T-helper 9 cell (primary cell): ENCODE results near the gene DLEC1.
A peak's percentile ranks its signal among the peaks of the same experiment; 100 is the strongest.
"Not testable (repeated sequence)": the region's sequence is repeated elsewhere in the genome, so short reads cannot be mapped to it uniquely, and the experiment has no call there.

Experiments used
- DNase-seq: peaks from one replicate; pipeline ENCODE4 v3.0.0-alpha.2; 2020

DLEC1 gene

DNA sequence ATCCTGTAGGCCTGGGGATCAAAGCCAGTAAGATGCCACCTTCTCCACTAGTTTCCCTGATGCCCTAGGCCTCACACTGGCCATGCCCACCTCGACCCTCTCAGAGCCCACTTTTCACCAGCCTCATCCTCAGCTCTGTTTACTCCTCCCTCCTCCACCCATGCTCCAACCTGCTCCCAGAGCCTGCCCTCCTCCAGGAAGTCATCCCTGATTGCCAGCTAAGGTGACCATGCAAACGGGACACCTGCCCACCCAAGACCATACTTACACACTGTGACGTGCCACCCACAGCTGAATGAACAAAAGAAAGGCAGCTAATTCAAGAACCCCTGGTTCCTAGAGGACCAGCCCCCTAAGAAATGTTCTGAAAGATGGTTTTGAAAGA is 18.7 kb upstream of the DLEC1 start:
- DNase-seq = no peak

DNA sequence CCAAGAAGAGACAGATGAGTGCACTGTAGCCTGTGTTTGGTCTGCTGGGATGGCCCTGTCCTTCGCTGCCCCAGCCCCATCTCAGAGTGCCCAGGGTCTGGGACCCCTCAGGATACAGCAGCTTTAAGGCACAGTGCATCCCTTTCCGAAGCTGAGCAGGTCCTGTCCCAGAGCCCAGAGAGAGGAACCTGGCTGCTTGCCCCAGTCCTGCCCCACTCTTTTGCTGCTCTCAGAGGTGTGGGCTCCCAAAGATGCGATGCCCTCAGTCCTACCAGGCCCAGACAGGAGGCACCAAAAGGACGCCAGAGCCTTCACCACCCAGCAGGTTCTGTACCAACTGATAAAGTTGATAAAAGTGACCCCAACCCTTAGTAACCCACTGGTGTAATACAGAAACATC is 17.8 kb upstream of the DLEC1 start:
- DNase-seq = no peak

DNA sequence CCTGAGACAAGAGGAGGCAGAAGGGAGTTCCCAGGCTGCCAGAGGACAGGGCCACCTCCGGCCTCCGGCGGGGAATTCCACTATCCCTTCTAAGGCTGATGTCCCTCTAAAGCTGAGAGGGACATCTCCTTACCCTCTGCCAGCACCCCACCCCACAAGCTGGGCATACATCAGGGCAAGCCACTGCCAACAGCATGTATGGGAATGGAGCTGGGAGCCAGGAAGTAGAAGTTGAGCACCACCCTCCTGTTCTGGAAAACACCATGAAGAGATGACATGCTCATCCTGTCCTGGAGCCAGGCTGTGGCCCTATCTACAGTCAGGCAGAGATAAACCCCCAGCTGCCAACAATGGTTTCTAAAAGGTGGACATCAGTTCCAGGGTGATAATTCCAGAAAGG is 16.7 kb upstream of the DLEC1 start:
- DNase-seq = no peak

DNA sequence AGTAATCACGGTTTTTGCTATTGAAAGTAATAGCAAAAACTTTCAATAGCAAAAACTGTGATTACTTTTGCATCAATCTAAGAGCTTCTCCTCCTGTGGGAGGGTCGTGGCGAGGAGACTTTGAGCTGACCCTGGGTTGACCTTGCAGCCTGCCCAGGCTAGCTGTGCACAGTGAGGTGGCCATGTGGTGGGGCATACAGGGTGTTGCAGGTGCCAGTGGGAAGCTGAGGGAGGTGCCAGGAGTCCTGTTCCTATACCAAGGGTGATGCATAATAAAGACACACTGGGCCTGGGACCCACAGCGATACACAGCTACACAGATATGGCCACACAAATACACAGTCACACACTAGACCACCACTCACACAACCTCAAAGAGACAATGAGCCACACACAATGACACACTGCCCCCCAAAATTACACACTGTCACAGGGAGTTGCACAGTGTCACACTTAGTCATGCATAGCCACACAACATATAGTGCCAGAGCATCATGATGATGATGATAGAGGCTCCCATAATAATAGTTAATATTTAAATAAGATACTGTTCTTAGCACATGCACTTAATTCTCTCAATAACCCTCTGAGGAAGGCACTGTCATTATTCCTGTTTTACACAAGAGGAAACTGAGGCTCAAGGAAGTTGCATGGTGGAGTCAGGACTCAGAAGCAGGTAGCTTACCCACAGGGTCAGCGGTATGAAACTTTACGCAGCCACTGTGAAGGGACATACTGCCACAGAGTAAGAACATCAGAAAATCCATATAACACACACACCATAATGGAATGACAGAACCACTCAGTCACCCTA is 15.9 kb upstream of the DLEC1 start:
- no peak for DNase-seq

DNA sequence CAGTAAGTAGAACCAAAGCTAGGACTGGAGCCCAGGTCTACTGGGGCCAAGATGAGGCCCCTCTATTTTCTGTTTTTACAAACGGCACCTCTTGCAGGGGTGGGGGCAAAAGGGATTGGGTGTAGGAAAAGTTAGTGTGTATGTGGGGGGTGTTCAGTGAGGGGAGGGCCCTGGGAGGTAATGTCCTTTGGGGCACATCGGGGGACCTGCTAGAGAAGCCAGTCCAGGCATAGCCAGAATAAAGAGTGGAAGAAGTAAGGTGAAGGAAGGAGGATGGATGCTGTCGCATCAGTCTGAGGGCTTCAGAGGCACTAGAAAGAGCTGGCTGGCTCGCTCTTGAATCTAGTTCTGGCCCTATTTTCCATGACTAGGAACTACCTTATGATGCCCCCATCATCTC is 12.2 kb upstream of the DLEC1 start:
- DNase-seq = no peak

DNA sequence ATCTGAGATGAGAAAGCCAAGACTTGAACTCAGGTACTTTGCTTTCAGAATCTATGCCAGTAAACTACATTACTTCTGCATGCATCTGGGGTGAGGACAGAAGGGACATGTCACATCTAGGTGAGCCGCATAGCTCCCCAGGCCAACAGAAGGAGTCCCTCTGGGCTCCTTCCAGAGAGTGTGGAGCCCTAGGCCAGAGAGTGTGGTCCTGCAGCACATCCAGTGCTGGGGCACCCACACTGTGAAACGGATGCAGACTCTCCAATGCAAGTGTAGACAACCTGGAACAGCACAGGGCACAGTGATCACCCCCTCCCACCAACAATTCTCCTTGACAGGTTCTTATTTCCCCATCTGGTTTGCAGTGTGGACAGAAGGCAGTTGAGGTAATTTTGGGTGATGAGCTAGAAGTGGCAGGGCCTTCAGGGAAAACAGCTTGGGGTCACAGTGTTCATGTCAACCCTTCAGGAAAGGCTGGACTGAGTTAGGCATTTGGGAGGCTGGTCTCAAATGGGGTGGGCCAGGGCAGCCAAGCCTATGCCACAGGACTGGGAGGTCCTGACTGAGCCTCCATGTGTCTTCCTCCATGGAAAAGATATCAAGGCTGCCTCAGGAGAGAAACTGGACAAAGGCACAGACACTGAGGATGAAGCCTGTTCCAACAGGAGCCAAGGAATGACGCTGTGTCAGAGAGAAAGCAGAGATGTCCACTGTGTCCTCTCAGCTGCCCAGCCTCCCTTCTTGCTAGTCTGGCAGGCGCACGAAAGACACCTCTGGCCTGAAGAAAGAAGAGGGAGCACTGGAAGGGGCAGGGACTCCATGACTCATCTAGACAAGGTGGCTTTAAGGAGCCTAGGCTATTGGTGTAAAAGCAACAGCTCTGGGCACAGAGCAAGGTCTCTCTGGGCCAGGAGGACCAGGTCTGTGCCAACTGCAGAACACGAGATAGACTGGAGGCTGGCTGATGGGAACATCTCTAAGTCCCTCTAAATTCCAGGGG is 11.2 kb upstream of the DLEC1 start:
- no peak for DNase-seq

DNA sequence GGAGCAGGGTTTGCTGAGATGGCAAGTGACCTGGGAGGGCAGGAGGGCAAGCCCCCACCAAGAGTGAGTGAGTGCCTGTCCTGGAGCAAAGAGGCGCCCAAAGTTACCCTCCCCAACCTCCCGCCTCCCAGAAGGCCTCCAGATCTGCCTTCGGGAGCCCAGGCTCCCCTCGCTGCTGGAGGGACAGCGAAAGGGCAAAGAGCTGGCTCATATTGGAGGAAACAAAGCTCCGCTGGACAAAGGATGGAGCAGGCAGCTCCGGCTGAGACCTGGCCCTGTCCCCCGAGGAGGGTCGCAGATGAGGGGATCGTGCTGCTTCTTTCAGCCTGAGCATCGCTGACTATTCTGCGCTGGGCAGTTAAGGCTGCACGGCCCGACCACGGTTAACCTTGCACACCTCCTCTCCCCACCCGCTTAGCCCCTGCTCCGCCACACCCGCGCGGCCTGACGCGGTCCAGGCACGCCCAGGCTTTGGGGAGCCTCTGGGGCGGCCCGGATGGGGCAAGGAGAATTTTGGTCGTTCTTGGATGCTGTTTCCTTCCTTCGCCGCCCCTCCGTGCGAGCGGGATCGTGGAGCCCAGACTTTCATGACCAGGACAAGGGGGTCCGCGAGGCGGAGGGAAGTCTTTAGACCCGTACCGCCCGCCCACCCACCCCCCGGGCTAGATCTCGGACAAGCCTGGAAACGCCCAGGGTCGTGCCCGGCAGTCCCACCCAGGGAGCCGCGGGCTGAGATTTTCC is 10.2 kb upstream of the DLEC1 start:
- DNase-seq = no peak

DNA sequence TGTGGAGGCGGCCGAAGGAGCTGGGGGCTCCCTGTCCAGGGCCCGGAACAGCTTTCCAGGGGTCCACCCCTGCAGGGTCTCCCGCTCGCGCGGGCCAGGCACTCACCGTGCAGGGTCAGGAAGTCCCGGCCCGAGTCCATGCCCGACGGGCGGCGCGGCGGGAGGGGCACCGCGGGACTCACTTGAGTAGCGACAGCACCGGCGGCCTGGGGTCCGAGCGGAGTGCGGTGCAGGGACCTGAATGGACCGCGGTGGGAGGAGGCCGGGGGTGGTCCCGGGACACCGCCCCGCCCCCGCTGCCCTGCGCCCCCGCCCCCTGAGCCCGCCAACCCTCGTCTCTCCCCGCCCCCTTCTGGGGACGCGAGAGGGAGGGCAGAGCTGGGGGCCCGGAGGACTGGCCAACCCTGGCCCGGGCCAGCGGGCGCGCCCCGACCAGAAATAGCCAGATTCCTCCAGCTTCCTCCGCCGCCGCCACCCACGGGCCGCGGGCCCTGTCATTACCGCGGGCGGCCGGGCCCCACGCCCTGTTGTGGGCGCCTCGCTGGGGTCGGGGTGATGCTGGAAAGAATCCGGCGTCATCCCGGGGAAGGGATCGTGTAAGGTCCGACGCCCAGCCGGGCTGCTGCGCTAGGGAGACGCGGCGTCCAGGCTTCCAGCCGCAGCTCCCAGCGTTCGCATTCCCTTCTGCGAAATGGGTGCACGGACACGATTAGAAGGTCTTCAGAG is 9.4 kb upstream of the DLEC1 start, which contains the start of gene PLCD1:
Gene PLCD1 (minus strand): TSS at position 243 of the 726 bp plus-strand sequence. CDS start 103 bp downstream, at position 140.
- peak; percentile 45 for DNase-seq

DNA sequence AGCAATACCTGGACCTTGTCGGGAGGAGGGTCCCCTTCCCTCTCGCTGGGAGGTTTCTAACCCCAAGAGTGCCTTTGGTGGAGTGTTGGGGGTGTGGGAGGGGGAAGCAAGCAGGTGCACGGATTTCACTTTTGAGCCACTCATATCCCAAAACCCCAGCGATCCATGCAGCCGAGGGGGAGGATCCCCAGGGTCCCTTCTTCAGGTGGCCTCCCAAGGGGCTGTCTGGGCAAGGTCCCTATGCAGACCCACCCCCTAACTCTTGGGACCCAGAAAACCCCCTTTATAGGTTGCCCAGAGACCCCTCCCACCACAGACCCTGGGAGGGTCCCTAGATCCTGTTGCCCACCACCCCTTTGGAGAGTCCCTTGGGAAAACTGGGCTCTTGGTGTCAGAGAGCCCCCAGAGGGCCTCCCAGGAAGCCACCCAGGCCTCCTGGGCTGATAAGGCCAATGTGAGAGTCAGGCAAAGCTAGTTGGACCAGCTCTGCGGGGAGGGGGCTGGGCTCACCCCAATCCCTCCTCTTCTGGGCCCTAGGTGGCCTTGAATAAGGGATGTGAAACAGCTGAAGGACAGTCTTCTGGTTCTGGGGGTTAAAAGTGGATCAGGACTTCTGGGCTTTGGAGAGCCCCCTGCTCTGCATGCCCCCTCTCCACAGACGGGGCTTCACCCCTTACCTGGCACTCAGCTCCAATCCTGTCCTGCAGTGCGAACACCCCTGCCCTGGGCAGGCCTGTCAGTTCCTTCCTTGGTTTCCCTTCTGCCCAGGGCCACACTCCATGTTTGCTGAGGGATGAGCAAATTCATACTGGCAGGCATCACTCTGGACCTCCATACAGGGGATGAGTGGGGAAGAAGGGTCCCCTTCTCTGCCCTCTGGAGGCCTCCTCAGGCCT is 8.6 kb upstream of the DLEC1 start:
- DNase-seq = no peak

DNA sequence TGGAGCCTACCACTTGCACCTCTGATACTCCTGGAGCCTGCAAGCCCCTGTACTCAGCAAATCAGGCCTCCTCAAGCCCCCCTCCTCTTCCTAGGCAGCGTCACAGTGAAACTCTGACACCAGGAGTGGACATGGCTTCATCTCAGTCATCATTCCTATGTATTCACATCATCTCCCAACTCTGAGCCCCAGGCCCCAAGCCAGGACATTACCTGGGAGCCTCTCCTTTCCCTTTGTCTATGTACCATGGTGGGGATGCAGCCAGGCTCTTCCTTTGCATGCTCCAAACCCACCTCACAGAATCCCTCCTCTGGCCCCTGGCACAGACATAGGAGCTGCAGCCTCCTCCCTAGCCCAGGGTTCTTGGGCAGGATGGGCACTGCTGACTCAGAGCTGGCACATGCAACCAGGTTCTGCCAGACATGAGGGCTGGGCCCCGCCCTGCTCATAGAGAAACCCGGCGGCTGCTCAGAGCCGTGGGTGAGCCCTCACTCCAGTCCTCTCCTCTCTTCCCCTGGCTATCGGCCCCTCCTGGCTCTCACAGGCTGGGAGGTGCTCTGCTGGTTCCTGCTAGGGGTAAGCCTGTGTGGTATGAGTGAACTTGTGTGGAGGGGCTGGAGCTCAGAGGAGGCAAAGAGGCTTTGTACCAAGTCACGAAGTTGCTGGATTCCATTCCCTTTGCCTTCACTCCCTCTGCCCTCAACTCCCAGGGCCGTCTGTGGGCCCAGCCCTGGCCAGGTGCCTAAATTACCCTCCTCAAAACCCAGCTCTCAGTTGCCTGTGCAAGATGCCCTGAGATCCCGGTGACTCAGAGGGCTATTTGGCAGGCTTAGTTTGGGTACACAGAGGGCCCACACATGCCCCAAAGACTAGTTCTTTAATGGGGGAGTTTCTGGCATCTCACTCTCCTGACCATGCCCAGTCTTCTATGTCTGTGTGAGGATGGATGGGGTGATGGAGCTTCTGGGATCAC is 7.7 kb upstream of the DLEC1 start:
- DNase-seq = peak; percentile 41

DNA sequence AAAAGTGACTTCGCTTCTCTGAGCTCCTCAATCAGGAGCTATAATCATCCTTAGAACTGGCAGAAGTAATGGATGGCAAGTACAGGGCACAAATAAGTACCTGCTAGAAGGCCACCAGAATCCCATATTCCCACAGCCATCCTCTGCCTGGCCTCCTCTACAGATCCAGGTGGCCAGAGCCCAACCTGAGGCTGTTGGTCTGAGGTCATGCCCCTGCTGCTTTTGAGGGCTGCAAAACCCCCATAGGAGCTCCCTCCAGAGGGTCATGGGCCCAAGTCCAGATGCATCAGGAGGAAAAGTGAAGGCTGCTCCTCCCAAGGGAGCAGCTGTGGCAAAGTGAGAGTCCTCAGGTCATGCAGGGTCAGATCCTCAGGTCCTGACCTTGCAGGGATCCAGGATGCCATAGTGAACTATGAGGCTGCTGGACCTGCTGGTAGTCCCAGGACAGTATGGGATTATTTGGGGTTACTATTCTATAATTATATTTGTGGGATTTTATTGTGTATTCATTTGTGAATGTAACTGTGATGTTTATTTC is 6.6 kb upstream of the DLEC1 start:
- no peak for DNase-seq

DNA sequence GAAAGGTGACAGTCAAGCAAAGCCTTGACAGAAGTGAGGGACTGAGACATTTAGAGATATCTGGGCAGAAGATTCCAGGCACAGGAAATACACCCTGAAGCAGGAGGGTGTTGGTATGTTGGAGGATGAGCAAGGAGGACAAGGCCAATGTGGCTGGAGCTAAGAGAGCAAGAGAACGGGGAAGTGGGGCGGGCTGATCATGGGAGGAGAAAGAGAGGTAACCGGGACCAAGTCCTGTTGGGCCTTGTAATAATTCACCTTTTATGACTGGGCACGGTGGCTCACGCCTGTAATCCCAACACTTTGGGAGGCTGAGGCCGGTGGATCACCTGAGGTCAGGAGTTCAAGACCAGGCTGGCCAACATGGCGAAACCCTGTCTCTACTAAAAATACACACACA is 5.4 kb upstream of the DLEC1 start:
- DNase-seq = not testable (repeated sequence)

DNA sequence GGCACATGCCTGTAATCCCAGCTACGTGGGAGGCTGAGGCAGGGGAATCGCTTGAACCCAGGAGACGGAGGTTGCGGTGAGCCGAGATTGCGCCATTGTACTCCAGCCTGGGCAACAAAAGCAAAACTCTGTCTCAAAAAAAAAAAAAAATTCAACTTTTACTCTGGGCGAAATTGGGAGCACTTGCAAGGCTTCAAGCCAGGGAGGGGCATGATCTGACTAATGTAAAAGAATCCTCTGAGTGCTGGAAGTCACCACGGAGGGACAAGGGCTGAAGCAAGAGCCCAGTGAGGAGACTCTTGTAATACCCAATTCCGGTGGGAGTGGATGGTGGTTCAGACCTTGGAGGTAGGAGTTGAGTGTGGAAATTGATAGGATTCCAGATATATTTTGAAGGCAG is 4.7 kb upstream of the DLEC1 start:
- not testable (repeated sequence) for DNase-seq

DNA sequence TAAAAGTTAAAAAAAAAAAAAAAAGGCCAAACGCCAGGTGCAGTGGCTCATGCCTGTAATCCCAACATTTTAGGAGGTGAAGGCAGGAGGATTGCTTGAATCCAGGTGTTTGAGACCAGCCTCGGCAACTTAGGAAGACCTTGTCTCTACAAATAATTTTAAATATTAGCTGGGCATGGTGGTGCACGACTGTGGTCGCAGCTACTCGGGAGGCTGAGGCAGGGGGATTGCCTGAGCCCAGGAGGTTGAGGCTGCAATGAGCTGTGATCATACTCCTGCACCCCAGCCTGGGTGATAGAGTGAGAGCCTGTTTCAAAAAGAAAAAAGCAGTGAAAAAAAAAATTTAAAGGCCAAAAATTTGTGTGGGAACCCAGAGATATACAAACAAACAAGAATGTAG is 2.7 kb upstream of the DLEC1 start:
- DNase-seq = no peak

DNA sequence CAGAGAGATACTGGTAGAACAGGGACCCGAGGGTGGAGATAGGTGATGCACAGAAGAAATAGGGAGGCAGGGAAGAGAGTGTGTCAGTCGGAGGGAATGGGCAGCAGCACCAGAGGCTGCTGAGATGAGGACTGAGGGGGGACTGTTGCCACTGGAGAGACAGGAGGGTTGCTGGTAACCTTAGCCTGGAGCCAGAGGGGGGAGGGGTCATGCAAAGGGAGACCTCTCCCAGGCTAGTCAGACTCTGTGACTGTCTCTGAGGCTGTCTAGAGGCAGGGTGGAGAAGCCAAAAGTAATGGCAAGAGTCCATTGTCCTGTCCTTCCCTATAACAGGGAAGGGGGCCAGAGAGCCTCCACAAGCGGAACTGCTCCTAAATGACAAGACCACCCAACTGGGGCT is 2.1 kb upstream of the DLEC1 start:
- no peak for DNase-seq

DNA sequence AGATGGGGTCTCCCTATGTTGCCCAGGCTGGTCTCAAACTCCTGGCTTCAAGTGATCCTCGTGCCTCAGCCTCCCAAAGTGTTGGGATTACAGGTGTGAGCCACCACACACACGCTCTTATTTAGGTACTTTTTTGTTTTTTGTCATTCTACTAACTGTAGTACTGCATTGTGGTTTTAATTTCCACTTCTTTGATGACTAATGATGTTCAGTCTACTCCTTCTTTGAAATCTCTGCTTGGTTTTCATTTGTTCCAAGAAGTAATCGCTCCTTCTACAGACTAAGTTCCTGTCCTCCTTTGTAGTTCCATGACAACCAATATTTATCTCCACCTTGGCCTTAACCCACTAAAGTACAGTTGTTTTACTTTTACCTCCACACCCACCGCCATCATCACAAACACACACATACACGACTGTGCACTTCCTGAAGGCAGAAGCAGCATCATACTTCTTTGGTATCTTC is 529 bp upstream of the DLEC1 start:
- DNase-seq = peak; percentile 31

DNA sequence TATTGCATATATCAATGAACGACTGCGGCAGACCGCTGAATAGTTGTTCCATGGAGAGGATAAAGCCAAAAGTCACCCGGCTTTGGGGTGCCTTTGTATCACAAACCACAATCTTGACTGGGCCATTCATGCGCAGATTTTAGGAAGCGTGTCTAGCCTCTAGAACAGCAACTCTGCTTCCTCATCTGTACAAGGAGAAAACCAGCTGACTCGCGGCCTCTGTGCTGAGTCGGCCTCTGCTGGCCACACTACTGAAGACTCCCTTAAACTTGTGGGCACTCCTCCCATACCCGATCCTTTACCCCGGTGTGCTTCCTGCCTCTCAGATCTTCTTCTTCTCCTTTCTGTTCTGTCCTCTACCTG is 872 bp downstream of the DLEC1 start:
- peak; percentile 43 for DNase-seq

DNA sequence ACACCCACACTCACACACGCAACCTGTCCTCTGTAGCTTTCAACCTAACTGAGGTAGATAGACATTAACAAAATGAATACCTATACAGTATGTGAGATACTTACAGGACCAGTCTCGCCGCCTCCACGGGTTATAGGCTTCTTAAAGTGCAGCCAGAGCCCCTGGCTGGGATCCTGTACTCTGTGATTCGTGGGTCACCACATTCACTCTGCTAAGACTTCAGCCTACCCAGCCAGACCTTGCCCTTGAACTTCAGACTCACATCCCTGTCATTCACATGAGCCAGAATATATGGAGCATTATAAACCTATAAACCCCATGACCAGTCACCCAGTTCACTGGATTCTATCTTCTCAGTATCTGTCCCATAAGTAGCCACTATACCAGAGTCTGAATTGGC is 1.4 kb downstream of the DLEC1 start:
- no peak for DNase-seq

DNA sequence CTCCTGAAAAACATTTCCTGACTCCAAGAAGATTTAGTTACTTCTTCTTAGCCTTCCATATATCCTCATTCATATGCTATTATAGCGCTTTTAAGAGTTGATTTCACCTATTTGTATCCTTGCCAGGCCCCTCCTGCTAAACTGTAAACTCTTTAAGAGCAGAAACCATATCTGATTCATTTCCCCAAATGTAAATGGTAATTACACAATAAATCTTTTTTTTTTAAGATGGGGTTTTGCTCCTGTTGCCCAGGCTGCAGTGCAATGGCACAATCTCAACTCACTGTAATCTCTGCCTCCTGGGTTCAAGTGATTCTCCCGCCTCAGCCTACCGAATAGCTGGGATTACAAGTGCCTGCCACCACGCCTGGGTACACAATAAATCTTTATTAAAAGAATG is 4.5 kb downstream of the DLEC1 start:
- DNase-seq = no peak

DNA sequence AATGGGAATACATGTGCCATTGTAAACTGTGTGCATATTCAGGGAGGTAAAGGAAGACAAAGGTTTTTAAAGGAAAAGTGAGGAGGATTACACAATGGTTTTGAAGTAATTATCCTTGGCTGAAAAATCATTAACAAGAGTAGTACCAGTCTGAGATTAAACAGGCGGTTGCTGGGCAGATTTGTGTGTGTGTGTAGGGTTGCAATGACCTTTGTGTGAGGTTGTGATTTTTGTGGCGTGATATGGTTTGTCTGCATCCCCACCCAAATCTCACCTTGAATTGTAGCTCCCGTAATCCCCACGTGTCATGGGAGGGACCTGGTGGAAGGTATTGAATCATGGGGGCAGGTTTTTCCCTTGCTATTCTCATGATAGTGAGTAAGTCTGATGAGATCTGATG is 7.0 kb downstream of the DLEC1 start:
- no peak for DNase-seq
